DOHH2 (cell line): ENCODE measurements around the gene ADAMTS2.

ENCODE experiments used
- H3F3A ChIP-seq: fragments of 200-600 bp; sonication (generic), shearing (Covaris generic); 2 replicates; pipeline ENCODE4 v1.6.0; 2016; ENCODE audit warnings: antibody characterized with exemption, mild to moderate bottlenecking; ENCODE audit not compliant: control insufficient read depth, insufficient read depth
- H3K27ac ChIP-seq: fragments of 200-600 bp; sonication (generic); 2 replicates; pipeline ENCODE4 v1.5.1; 2014; ENCODE audit warnings: low read depth, mild to moderate bottlenecking, low read length, moderate library complexity
- H3K27me3 ChIP-seq: fragments of 200-600 bp; sonication (generic); 2 replicates; pipeline ENCODE4 v1.6.1; 2014; ENCODE audit warnings: mild to moderate bottlenecking, low read length, mixed read lengths; ENCODE audit not compliant: control insufficient read depth
- H3K36me3 ChIP-seq: fragments of 200-600 bp; sonication (generic); 2 replicates; pipeline ENCODE4 v1.6.1; 2014; ENCODE audit warnings: mild to moderate bottlenecking, low read length, moderate library complexity, mixed read lengths; ENCODE audit not compliant: control insufficient read depth
- H3K4me1 ChIP-seq: fragments of 200-600 bp; sonication (generic); 2 replicates; pipeline ENCODE4 v1.6.1; 2014; ENCODE audit warnings: mild to moderate bottlenecking, low read length, mixed read lengths; ENCODE audit not compliant: control insufficient read depth
- H3K4me2 ChIP-seq: fragments of 200-600 bp; sonication (generic); 2 replicates; pipeline ENCODE4 v1.6.0; 2014; ENCODE audit warnings: mild to moderate bottlenecking, low read length, moderate library complexity
- H3K4me3 ChIP-seq: fragments of 200-600 bp; sonication (generic); 2 replicates; pipeline ENCODE4 v1.5.1; 2014; ENCODE audit warnings: mild to moderate bottlenecking, low read length, mixed read lengths
- H3K79me2 ChIP-seq: fragments of 200-600 bp; sonication (generic); 2 replicates; pipeline ENCODE4 v1.6.1; 2014; ENCODE audit warnings: mild to moderate bottlenecking, low read length, mixed read lengths; ENCODE audit not compliant: control insufficient read depth
- H3K9me2 ChIP-seq: fragments of 200-600 bp; sonication (generic); replicated peaks from 2 replicates; pipeline ENCODE4 v1.6.1; 2014; ENCODE audit warnings: mild to moderate bottlenecking, low read length, mixed read lengths; ENCODE audit not compliant: control insufficient read depth
- H3K9me3 ChIP-seq: fragments of 200-600 bp; sonication (generic); 2 replicates; pipeline ENCODE4 v1.6.1; 2014; ENCODE audit warnings: antibody characterized with exemption, low read length, mixed read lengths; ENCODE audit not compliant: control insufficient read depth, insufficient read depth
- H4K20me1 ChIP-seq: fragments of 200-600 bp; sonication (generic); 2 replicates; pipeline ENCODE4 v1.6.0; 2014; ENCODE audit warnings: low read depth, mild to moderate bottlenecking, antibody characterized with exemption, low read length, moderate library complexity; ENCODE audit not compliant: control insufficient read depth, insufficient read depth
- EZH2phosphoT487 ChIP-seq: fragments of 200-600 bp; sonication (generic); IDR thresholded peaks from 2 replicates; pipeline ENCODE4 v1.6.1; 2017; ENCODE audit warnings: borderline replicate concordance, mild to moderate bottlenecking, antibody characterized with exemption, low read length, moderate library complexity, mixed read lengths
- TF ChIP-seq, protein P1 (sequence below): fragments of 200-600 bp; sonication (generic); IDR thresholded peaks from one replicate; pipeline ENCODE4 v1.5.1; 2014; ENCODE audit warnings: antibody characterized with exemption, mild to moderate bottlenecking, low read depth, low read length; ENCODE audit not compliant: poor library complexity, severe bottlenecking

ADAMTS2 gene

DNA sequence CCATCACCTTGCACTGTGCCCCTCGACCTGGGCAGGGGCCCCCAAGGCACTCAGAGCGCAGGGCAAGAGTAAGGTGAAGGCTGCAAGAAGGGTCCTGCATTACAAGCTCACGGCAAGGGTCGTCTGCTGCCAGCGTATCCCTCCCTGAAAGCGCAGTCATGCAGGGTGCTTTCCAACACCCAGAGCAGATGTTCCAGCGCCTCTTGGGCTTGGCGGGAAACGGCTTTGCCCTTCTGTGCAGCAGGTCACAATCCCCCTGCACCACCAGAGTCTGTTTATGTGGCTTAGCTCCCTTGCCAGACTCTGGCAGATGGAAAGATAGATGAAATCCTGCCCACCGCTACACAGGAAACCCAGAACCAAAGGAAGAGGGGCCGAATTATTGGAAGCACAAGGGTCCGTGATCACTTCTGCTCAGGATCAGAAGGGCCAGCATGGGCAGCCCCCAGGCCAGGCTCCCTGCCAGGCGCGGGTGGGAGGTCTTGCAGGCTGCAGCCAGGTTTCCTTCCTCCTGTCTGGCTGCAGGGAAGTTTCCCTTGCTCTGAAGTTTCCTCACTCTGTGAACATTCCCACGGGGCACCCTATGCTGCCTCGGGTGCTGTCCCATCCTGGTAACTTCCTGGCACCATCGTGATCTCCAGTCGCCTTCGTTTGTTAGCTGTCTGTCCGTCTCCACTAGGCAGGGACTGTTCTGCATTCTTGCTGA is 152.9 kb downstream of the ADAMTS2 start:
- Histone ChIP-seq H3K9me2 (no peaks in the 10 kb centered on the region), H4K20me1 (no peaks in the 10 kb centered on the region), H3K9me3 (no peaks in the 10 kb centered on the region), H3F3A (no peaks in the 10 kb centered on the region), H3K4me1 (no peaks in the 10 kb centered on the region), H3K79me2 (no peaks in the 10 kb centered on the region), H3K27me3 (no peaks in the 10 kb centered on the region), H3K4me2 (no peak overlapping the region), H3K27ac (no peak overlapping the region), H3K4me3 (no peak overlapping the region), H3K36me3 (no peaks in the 10 kb centered on the region)
- TF ChIP-seq, protein P1, sequence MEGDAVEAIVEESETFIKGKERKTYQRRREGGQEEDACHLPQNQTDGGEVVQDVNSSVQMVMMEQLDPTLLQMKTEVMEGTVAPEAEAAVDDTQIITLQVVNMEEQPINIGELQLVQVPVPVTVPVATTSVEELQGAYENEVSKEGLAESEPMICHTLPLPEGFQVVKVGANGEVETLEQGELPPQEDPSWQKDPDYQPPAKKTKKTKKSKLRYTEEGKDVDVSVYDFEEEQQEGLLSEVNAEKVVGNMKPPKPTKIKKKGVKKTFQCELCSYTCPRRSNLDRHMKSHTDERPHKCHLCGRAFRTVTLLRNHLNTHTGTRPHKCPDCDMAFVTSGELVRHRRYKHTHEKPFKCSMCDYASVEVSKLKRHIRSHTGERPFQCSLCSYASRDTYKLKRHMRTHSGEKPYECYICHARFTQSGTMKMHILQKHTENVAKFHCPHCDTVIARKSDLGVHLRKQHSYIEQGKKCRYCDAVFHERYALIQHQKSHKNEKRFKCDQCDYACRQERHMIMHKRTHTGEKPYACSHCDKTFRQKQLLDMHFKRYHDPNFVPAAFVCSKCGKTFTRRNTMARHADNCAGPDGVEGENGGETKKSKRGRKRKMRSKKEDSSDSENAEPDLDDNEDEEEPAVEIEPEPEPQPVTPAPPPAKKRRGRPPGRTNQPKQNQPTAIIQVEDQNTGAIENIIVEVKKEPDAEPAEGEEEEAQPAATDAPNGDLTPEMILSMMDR = no peak
- no peak for TF ChIP-seq EZH2phosphoT487

DNA sequence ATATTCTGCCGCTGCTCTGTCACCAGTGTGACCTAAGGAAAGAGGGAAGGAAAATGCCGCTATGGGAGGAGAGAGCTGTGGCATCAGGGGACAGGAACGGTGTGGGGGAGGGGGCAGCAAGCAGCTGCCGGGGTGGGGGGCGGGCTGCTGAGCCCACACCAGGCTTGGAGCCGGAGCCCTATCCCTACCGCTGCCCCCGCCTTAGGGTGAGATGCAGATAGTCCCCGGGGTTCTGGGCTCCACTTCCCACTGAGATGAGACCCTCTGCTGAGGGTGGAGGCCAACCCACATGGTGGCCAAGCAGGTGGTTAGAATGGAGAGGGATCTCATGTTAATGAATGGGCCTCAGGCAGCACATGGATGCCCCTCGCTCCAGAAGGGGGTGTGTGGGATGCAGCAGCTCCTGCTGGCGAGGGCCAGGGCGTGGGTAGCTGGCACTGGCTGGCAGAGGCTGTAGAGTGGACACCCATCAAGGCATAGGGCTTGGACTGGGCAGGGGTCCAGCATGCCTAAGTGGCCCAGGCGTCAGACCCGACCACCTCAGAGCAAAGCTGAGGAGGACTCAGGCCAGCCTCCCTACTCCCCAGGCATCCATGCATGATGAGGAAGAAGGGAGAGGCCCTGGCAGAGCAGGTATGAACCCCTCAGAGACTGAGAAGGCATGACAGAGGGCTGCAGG is 153.6 kb downstream of the ADAMTS2 start:
- TF ChIP-seq EZH2phosphoT487 = no peak
- TF ChIP-seq, protein P1 = no peak
- Histone ChIP-seq H3K4me2 (no peak overlapping the region), H3K9me2 (no peaks in the 10 kb centered on the region), H3K79me2 (no peaks in the 10 kb centered on the region), H3K4me3 (no peak overlapping the region), H3K27me3 (no peaks in the 10 kb centered on the region), H3K9me3 (no peaks in the 10 kb centered on the region), H3K4me1 (no peaks in the 10 kb centered on the region), H3K27ac (no peak overlapping the region), H4K20me1 (no peaks in the 10 kb centered on the region), H3K36me3 (no peaks in the 10 kb centered on the region), H3F3A (no peaks in the 10 kb centered on the region)

DNA sequence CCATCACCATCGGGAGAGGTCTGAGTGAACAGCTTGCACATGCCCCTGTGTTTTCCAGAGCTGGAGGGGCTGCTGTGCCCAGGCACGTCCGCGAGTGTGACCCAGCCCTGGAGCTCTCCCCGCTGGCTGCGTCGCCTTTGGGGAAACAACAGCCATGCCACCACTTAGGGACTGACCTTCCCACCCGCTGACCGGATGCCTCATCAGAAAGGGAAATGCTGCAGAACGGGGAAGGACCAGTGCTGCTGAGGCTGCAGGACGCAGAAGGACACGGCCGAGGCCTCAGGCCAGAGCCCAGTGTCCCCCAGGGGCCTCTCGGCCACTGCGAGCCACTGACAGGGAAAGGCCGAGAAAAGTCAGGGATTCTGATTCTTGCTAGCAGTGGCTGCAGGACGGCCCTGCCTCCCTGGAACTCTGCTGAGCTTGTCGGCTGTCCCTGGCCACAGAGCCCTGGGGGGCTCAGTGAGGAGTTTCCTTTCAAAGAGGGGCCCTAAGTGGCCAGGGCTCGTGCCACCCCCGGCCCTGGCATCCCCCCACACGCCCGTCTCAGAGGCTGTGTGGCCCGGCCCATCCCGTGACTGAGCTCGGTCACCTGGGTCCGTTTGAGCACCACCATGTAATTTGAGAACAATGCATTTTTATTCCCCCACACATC is 154.3 kb downstream of the ADAMTS2 start:
- Histone ChIP-seq H3K9me2 (no peaks in the 10 kb centered on the region), H3K4me2 (no peak overlapping the region), H3K4me3 (no peak overlapping the region), H3K36me3 (no peaks in the 10 kb centered on the region), H3F3A (no peaks in the 10 kb centered on the region), H4K20me1 (no peaks in the 10 kb centered on the region), H3K27me3 (no peaks in the 10 kb centered on the region), H3K9me3 (no peaks in the 10 kb centered on the region), H3K4me1 (no peaks in the 10 kb centered on the region), H3K79me2 (no peaks in the 10 kb centered on the region), H3K27ac (no peak overlapping the region)
- TF ChIP-seq, protein P1 = no peak
- TF ChIP-seq EZH2phosphoT487 = no peak
